Mucosa of rectum (tissue), 2 donors: ENCODE measurements around the gene GNAL.
"Not testable (repeated sequence)": the region's sequence is repeated elsewhere in the genome, so short reads cannot be mapped to it uniquely, and the experiment has no call there.

ENCODE experiments used
- H3K27ac ChIP-seq, 2 donors: one replicate each; pipeline ENCODE4 v1.7.0; 2013; ENCODE audit warnings: inconsistent platforms in 2 of 2, low read depth in 2 of 2, low read length in 2 of 2
- H3K27me3 ChIP-seq, 2 donors: one replicate each; pipeline ENCODE4 v1.7.0; 2013; ENCODE audit warnings: low read length in 2 of 2; ENCODE audit not compliant: control insufficient read depth in 2 of 2, insufficient read depth in 2 of 2
- H3K36me3 ChIP-seq, 2 donors: one replicate each; pipeline ENCODE4 v1.7.0; 2013; ENCODE audit warnings: low read length in 2 of 2; ENCODE audit not compliant: control insufficient read depth in 2 of 2, insufficient read depth in 2 of 2
- H3K4me1 ChIP-seq, 2 donors: one replicate each; pipeline ENCODE4 v1.7.0; 2013; ENCODE audit warnings: low read length in 2 of 2, mild to moderate bottlenecking in 1 of 2; ENCODE audit not compliant: control insufficient read depth in 2 of 2, insufficient read depth in 2 of 2
- H3K4me3 ChIP-seq, 2 donors: one replicate each; pipeline ENCODE4 v1.7.0; 2013; ENCODE audit warnings: low read length in 2 of 2
- H3K9ac ChIP-seq, 2 donors: one replicate each; pipeline ENCODE4 v1.7.0; 2013; ENCODE audit warnings: low read length in 2 of 2, low read depth in 1 of 2, mild to moderate bottlenecking in 1 of 2
- H3K9me3 ChIP-seq, 2 donors: one replicate each; pipeline ENCODE4 v1.7.0; 2013; ENCODE audit warnings: low read length in 2 of 2; ENCODE audit not compliant: control insufficient read depth in 2 of 2
- donor health status: healthy.
- donor health status: Normal muscosa, but diverticular disease.

Gene GNAL

DNA sequence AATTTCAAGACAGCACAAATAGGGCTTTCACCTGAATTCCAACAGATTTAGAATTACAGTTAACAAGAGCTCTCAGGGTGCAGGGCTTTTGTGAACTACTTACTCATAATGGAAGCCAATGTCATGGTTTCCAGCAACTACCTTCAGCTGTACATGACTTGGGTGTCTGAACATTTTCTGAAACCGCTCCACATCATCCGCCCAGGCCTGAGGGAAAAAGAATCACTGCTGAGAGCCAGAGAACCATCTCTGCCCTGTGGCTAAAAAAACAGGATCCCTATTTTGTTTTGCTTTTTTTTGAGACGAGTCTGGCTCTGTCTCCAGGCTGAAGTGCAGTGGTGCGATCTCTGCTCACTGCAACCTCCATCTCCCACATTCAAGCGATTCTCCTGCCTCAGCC is 200.2 kb downstream of the GNAL start:
- no peak overlapping the region for H3K9ac ChIP-seq
- H3K27ac ChIP-seq, result no peak overlapping the region
- H3K27me3 ChIP-seq, result no peaks in the 10 kb centered on the region
- H3K4me1 ChIP-seq, result peaks cover 22 to 36% of the 10 kb centered on the region in 2 donors
- H3K36me3 ChIP-seq, result peaks cover 18 to 42% of the 10 kb centered on the region in 2 donors
- H3K9me3 ChIP-seq, result no peaks in the 10 kb centered on the region
- no peak overlapping the region for H3K4me3 ChIP-seq

DNA sequence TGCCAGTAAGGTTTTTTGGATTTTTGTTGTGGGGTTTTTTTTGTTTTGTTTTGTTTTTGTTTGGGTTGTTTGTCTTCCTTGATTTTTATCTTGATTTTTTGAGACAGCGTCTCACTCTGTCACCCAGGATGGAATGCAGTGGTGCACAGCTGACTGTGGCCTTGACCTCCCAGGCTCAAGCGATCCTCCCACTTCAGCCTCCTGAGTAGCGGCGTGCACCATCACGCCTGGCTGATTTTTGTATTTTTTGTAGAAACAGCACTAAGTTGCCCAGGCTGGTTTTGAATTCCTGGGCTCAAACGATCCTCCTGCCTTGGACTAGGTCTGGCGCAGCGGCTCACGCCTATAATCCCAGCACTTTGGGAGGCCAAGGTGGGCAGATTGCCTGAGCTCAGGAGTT is 202.7 kb downstream of the GNAL start:
- Histone ChIP-seq H3K4me3 (no peak overlapping the region), H3K27me3 (no peaks in the 10 kb centered on the region), H3K4me1 (peaks cover 8 to 16% of the 10 kb centered on the region in 2 donors), H3K36me3 (peaks cover 10 to 36% of the 10 kb centered on the region in 2 donors), H3K9ac (no peak overlapping the region), H3K9me3 (no peaks in the 10 kb centered on the region), H3K27ac (no peak overlapping the region)

DNA sequence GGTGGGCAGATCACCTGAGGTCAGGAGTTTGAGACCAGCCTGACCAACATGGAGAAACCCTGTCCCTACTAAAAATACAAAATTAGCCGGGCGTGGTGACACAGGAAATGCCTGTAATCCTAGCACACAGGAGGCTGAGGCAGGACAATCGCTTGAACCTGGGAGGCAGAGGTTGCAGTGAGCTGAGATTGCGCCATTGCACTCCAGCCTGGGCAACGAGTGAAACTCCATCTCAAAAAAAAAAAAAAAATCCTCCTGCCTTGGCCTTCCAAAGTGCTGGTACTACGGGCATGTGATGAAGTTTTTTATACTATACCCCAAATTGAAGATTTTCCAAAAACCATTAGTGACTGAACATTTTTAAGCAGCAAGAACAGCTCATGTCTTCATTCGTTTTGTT is 203.4 kb downstream of the GNAL start:
- H3K27ac ChIP-seq, H3K4me3 ChIP-seq, H3K9me3 ChIP-seq, H3K9ac ChIP-seq, H3K4me1 ChIP-seq, H3K27me3 ChIP-seq: not testable (repeated sequence)
- peaks cover 9 to 33% of the 10 kb centered on the region in 2 donors for H3K36me3 ChIP-seq

DNA sequence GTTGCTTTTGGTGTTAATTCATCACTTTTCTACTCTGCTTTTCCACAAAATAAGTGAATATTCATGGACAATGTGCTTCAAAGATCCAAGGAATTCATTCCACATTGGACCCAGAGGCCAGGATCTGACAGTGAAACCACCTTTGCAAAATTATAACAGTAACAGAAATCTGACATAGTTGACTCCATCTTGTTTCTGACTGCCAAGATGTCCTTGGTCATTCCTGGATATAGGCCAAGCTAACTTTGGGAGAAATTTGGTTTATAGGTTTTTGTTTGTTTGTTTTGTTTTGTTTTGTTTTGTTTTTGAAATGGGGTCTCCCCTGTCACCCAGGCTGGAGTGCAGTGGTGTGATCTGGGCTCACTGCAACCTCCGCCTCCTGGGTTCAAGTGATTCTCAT is 208.7 kb downstream of the GNAL start:
- Histone ChIP-seq H3K27ac (no peak overlapping the region), H3K27me3 (no peaks in the 10 kb centered on the region), H3K9ac (no peak overlapping the region), H3K4me3 (no peak overlapping the region), H3K9me3 (no peaks in the 10 kb centered on the region), H3K4me1 (no peaks in the 10 kb centered on the region), H3K36me3 (peaks cover 13 to 21% of the 10 kb centered on the region in 2 donors)

DNA sequence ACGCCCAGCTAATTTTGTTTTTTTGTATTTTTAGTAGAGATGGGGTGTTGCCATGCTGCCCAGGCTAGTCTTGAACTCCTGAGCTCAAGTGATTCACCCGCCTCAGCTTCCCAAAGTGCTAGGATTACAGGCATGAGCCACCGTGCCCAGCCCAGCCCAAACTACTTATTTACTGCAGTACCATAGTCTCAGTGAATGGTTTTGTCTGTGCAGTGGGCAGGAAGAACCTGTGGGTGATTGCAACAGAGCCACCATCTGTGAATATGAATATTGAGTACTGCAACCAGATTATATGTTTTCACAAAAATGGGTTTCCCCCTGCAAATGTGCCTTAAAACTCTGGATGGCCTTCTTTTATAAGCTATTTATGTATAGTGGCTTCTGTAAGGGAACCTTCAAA is 210.0 kb downstream of the GNAL start:
- Histone ChIP-seq H3K36me3 (peaks cover 11 to 24% of the 10 kb centered on the region in 2 donors), H3K4me3 (no peak overlapping the region), H3K4me1 (no peaks in the 10 kb centered on the region)

DNA sequence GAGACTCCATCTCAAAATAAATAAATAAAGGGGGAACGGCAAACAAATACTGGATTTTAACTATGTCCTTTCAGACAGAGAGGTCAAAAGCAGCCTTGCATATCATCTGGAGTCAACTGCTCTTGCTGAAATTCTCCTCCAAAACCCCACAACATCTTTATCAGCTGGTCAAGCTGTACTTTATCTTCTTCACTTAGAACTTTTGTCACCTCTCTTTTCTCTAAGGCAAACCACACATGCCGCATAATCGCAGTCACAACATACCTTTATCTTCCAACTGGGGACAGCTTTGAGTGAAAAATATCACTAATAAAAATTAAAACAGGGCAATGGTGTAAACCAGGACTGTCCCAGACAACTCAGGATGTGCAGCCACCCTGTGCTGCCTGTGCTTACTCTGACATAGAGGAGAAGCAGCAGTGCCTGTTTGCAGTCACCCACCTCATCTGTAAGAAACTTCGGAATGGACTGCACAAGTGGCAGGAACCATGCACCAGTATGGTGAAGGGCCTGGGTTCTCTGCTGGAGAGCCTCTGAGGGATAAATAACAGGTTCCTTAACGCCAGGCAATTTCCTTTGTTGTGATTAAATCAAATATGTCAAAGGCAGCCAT is 212.9 kb downstream of the GNAL start:
- H3K4me3 ChIP-seq, result no peak overlapping the region
- no peaks in the 10 kb centered on the region for H3K27me3 ChIP-seq
- no peaks in the 10 kb centered on the region for H3K4me1 ChIP-seq
- no peak overlapping the region for H3K27ac ChIP-seq
- H3K9ac ChIP-seq, result no peak overlapping the region
- no peaks in the 10 kb centered on the region for H3K9me3 ChIP-seq
- peaks cover 6 to 14% of the 10 kb centered on the region in 2 donors for H3K36me3 ChIP-seq

More for the DNA sequence above, 210.0 kb downstream of the GNAL start:
- Histone ChIP-seq H3K27ac (no peak overlapping the region), H3K27me3 (no peaks in the 10 kb centered on the region), H3K9me3 (no peaks in the 10 kb centered on the region), H3K9ac (no peak overlapping the region)

DNA sequence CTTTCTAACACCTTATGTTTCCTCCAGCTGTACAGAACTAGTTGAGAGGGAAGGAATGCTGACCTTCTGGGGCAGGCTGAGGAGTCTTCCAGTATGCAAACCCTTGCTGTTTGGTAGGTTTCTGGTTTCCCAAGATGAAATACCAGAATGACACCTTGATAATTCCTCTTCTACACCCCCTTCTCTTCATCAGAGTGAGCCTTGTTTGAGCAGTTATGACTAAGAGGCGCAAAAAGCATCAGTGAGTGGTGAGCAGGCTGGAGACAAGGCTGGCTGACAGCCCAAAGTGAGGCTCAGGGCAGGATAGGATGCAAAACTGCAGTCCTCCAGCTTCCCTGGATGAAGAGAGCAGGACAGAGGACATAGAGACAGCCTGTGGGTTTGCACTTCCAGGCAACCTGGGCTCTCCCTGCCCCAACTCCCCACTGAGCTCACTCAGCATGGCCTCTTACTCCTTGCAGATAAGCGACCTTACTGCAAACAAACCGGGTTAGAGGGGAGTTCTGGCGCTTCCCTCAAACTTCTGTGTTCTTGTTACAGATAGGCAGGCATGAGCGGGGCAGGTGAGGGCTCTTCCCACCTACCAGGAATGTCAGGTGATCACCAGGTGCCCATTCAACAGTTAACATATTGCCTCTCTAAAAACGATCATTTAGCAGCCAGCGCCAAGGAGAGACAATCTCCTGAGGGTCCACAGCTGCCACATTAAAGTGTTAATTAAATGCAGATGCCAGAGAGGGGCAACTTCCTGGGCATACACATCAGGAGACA is 213.6 kb downstream of the GNAL start:
- no peaks in the 10 kb centered on the region for H3K27me3 ChIP-seq
- no peaks in the 10 kb centered on the region for H3K9me3 ChIP-seq
- peaks cover 6 to 14% of the 10 kb centered on the region in 2 donors for H3K36me3 ChIP-seq
- peaks cover 2 to 7% of the 10 kb centered on the region in 2 donors for H3K4me1 ChIP-seq
- no peak overlapping the region for H3K27ac ChIP-seq
- H3K9ac ChIP-seq, result no peak overlapping the region
- H3K4me3 ChIP-seq, result no peak overlapping the region

DNA sequence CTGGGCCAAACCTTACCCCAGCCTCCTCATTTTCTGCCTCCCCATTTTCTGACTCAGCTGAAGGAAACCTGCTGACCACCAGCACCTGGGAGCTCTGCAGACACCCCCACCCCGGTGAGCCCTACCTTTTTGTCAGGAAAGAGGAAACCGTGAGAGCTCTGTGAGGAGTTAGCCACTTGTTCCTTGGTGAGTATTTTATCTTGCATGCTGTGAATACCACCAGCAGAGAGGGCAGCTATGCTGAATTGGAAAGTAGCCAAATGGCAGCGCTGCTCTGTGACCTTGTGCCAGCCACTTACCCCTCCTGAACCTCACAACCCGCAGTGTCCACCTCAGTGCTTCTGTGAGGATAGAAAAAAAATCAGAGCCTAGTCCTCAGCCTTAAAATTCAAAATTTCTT is 216.5 kb downstream of the GNAL start:
- no peak overlapping the region for H3K9ac ChIP-seq
- no peak overlapping the region for H3K4me3 ChIP-seq
- H3K27ac ChIP-seq, result no peak overlapping the region

DNA sequence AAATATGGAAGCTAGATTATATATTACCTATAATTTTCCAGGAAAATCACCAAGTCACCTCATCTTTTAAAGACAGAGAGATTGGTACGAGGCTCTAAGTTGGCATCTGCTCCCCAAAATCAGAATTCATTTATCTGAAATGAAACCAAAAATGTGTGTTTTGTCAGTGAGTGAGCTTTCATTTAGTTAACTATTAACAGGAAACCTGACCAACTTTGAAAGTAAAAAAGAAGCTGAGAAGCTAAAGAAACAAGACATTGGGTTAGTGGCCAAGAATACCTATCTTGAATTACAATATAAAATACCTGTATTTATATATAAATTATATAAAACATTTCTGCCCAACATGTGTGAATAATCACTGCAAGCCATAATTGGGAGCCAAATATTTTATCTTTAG is 217.1 kb downstream of the GNAL start:
- H3K4me3 ChIP-seq, result no peak overlapping the region
- H3K36me3 ChIP-seq, result peaks cover 6 to 14% of the 10 kb centered on the region in 2 donors
- no peaks in the 10 kb centered on the region for H3K27me3 ChIP-seq
- H3K4me1 ChIP-seq, result peaks cover 7 to 14% of the 10 kb centered on the region in 2 donors
- H3K9me3 ChIP-seq, result no peaks in the 10 kb centered on the region
- no peak overlapping the region for H3K27ac ChIP-seq
- H3K9ac ChIP-seq, result no peak overlapping the region

More for the DNA sequence above, 216.5 kb downstream of the GNAL start:
- H3K36me3 ChIP-seq, result peaks cover 6 to 14% of the 10 kb centered on the region in 2 donors
- H3K4me1 ChIP-seq, result peaks cover 7 to 14% of the 10 kb centered on the region in 2 donors
- H3K9me3 ChIP-seq, result no peaks in the 10 kb centered on the region
- H3K27me3 ChIP-seq, result no peaks in the 10 kb centered on the region
